H9 (cell line): ENCODE data around the gene B3GNT5. TPM values are rescaled to one million over a fixed set of nuclear protein-coding genes. Genes with fewer than 3 reads are reported as not detected.

Experiments
- DNase-seq: peaks from one replicate; pipeline ENCODE4 v3.0.0-alpha.2; 2017
- H2AFZ ChIP-seq: one replicate; pipeline ENCODE4 v1.6.1; 2013; ENCODE audit warnings: mild to moderate bottlenecking, low read length, control low read depth, moderate library complexity
- H2AK5ac ChIP-seq: 2 replicates; pipeline ENCODE4 v1.6.1; 2013; ENCODE audit warnings: low read length, control low read depth, mixed read lengths; ENCODE audit not compliant: insufficient read length
- H2BK120ac ChIP-seq: one replicate; pipeline ENCODE4 v1.6.1; 2013; ENCODE audit warnings: low read depth, mild to moderate bottlenecking, low read length, control low read depth, inconsistent platforms; ENCODE audit not compliant: poor library complexity, severe bottlenecking
- H2BK12ac ChIP-seq: 2 replicates; pipeline ENCODE4 v1.6.1; 2013; ENCODE audit warnings: low read length, control low read depth, mixed read lengths, low read depth; ENCODE audit not compliant: insufficient read length
- H2BK15ac ChIP-seq: 2 replicates; pipeline ENCODE4 v1.6.1; 2013; ENCODE audit warnings: low read depth, low read length, control low read depth
- H2BK20ac ChIP-seq: one replicate; pipeline ENCODE4 v1.6.1; 2013; ENCODE audit warnings: low read depth, mild to moderate bottlenecking, low read length, control low read depth, inconsistent platforms; ENCODE audit not compliant: poor library complexity, severe bottlenecking
- H2BK5ac ChIP-seq: 2 replicates; pipeline ENCODE4 v1.6.1; 2013; ENCODE audit warnings: low read length, control low read depth, mixed read lengths; ENCODE audit not compliant: insufficient read length
- H3K14ac ChIP-seq: 2 replicates; pipeline ENCODE4 v1.6.1; 2013; ENCODE audit warnings: low read length, control low read depth; ENCODE audit not compliant: insufficient read depth
- H3K18ac ChIP-seq: 2 replicates; pipeline ENCODE4 v1.6.1; 2013; ENCODE audit warnings: low read depth, mild to moderate bottlenecking, mixed read lengths, low read length, control low read depth; ENCODE audit not compliant: insufficient read length
- H3K23ac ChIP-seq: 2 replicates; pipeline ENCODE4 v1.6.1; 2013; ENCODE audit warnings: low read length, control low read depth, mixed read lengths, low read depth; ENCODE audit not compliant: insufficient read length
- H3K23me2 ChIP-seq: 2 replicates; pipeline ENCODE4 v1.6.1; 2013; ENCODE audit warnings: low read depth, mild to moderate bottlenecking, mixed read lengths, low read length, control low read depth; ENCODE audit not compliant: insufficient read length, poor library complexity, severe bottlenecking
- H3K27ac ChIP-seq: 2 replicates; pipeline ENCODE4 v1.5.1; 2013; ENCODE audit warnings: low read length, control low read depth, mixed read lengths, low read depth; ENCODE audit not compliant: insufficient read length
- H3K27me3 ChIP-seq: 2 replicates; pipeline ENCODE4 v1.6.1; 2013; ENCODE audit warnings: low read length, control low read depth, inconsistent platforms; ENCODE audit not compliant: insufficient read depth
- H3K4ac ChIP-seq: 2 replicates; pipeline ENCODE4 v1.6.1; 2013; ENCODE audit warnings: low read depth, mild to moderate bottlenecking, control low read depth, inconsistent platforms, low read length, moderate library complexity
- H3K4me1 ChIP-seq: 2 replicates; pipeline ENCODE4 v1.6.1; 2013; ENCODE audit warnings: low read length, control low read depth, inconsistent platforms; ENCODE audit not compliant: insufficient read depth
- H3K4me2 ChIP-seq: 2 replicates; pipeline ENCODE4 v1.6.1; 2013; ENCODE audit warnings: low read length, control low read depth, mixed read lengths; ENCODE audit not compliant: insufficient read length, insufficient read depth
- H3K56ac ChIP-seq: 2 replicates; pipeline ENCODE4 v1.6.1; 2013; ENCODE audit warnings: low read depth, mild to moderate bottlenecking, mixed read lengths, low read length, control low read depth; ENCODE audit not compliant: insufficient read length
- H3K79me1 ChIP-seq: 2 replicates; pipeline ENCODE4 v1.6.1; 2013; ENCODE audit warnings: low read depth, mild to moderate bottlenecking, moderate library complexity, low read length, control low read depth, inconsistent platforms; ENCODE audit not compliant: insufficient read depth, poor library complexity, severe bottlenecking
- H3K79me2 ChIP-seq: 2 replicates; pipeline ENCODE4 v1.6.1; 2013; ENCODE audit warnings: low read length, control low read depth, inconsistent platforms; ENCODE audit not compliant: insufficient read depth
- H3K9ac ChIP-seq: 2 replicates; pipeline ENCODE4 v1.6.1; 2013; ENCODE audit warnings: low read length, control low read depth, mixed read lengths; ENCODE audit not compliant: insufficient read length; ENCODE audit errors: extremely low read depth
- H3K9me3 ChIP-seq: one replicate; pipeline ENCODE4 v1.6.1; 2013; ENCODE audit warnings: low read depth, low read length, inconsistent platforms; ENCODE audit not compliant: control insufficient read depth
- H3T11ph ChIP-seq: one replicate; pipeline ENCODE4 v1.6.1; 2013; ENCODE audit warnings: mild to moderate bottlenecking, low read length, control low read depth, inconsistent platforms
- H4K20me1 ChIP-seq: one replicate; pipeline ENCODE4 v1.6.1; 2013; ENCODE audit not compliant: control insufficient read depth, insufficient read length, insufficient read depth
- H4K5ac ChIP-seq: 2 replicates; pipeline ENCODE4 v1.6.1; 2013; ENCODE audit warnings: low read depth, mild to moderate bottlenecking, mixed read lengths, low read length, control low read depth; ENCODE audit not compliant: insufficient read length
- H4K8ac ChIP-seq: replicated peaks from 2 replicates; pipeline ENCODE4 v1.6.1; 2013; ENCODE audit warnings: low read length, control low read depth, mixed read lengths, low read depth; ENCODE audit not compliant: insufficient read length
- H4K91ac ChIP-seq: 2 replicates; pipeline ENCODE4 v1.6.1; 2013; ENCODE audit warnings: low read depth, mild to moderate bottlenecking, moderate library complexity, mixed read lengths, low read length, control low read depth; ENCODE audit not compliant: insufficient read length
- H3K27ac Mint-ChIP-seq, 3 experiments: 2 replicates in 2 of 3; 3 replicates in 1 of 3; pipeline ENCODE4 v1.8.0; 2020 to 2021; ENCODE audit warnings: mixed read lengths in 3 of 3, mild to moderate bottlenecking in 1 of 3, moderate library complexity in 1 of 3
- H3K27me3 Mint-ChIP-seq: 2 replicates; pipeline ENCODE4 v1.8.0; 2021; ENCODE audit warnings: low read depth, mild to moderate bottlenecking, moderate library complexity, mixed read lengths
- H3K36me3 Mint-ChIP-seq, 3 experiments: 2 replicates in 2 of 3; 3 replicates in 1 of 3; pipeline ENCODE4 v1.8.0; 2020 to 2021; ENCODE audit warnings: low read depth in 3 of 3, mixed read lengths in 3 of 3; ENCODE audit not compliant: insufficient read depth in 1 of 3
- H3K4me1 Mint-ChIP-seq, 2 experiments: 2 replicates each; pipeline ENCODE4 v1.8.0; 2020; ENCODE audit warnings: mixed read lengths in 2 of 2
- H3K4me3 Mint-ChIP-seq, 2 experiments: 2 replicates in 1 of 2; 3 replicates in 1 of 2; pipeline ENCODE4 v1.8.0; 2020 to 2021; ENCODE audit warnings: mild to moderate bottlenecking in 2 of 2, mixed read lengths in 2 of 2, moderate library complexity in 1 of 2
- H3K9me3 Mint-ChIP-seq, 2 experiments: 2 replicates in 1 of 2; 3 replicates in 1 of 2; pipeline ENCODE4 v1.8.0; 2020; ENCODE audit warnings: mild to moderate bottlenecking in 2 of 2, mixed read lengths in 2 of 2, moderate library complexity in 1 of 2
- WGBS: extraction: QIAGEN DNeasy Blood & Tissue Kit; methylation state at CpG from one replicate; pipeline ENCODE4 v1.1.7; 2013; ENCODE audit warnings: missing lambda C conversion rate, low lambda C conversion rate, mixed read lengths; ENCODE audit not compliant: insufficient read length; ENCODE audit errors: extremely low coverage; 5-methylcytosine and 5-hydroxymethylcytosine counted together
- total RNA-seq: library from RNA; stranded (reverse); gene quantifications from 2 replicates; pipeline ENCODE4 v1.2.1, GENCODE V29; 2021
- TF ChIP-seq, protein P1 (sequence below): fragments of 200-600 bp; sonication (generic); conservative IDR thresholded peaks from 3 replicates; pipeline ENCODE4 v1.8.0; 2021; ENCODE audit warnings: antibody characterized with exemption, mild to moderate bottlenecking

Gene B3GNT5
- total RNA-seq, 1 experiment from 2014 or later: 7.3 TPM

- 0 out of 2 replicates have a peak, but pooled peaks cover 3% of the 10 kb centered on the region for H3K4me1 ChIP-seq
- no peak overlapping the region for H3K23ac ChIP-seq
- no peaks in the 10 kb centered on the region for H3K23me2 ChIP-seq
- no peak overlapping the region for H3K4ac ChIP-seq
- H2BK12ac ChIP-seq: no peak overlapping the region
- no peak overlapping the region for H4K8ac ChIP-seq
- H3K27me3 Mint-ChIP-seq: no peaks in the 10 kb centered on the region
- no peak overlapping the region for H3K56ac ChIP-seq
- H4K20me1 ChIP-seq: no peaks in the 10 kb centered on the region
- peaks cover 0 to 7% of the 10 kb centered on the region in 2 experiments; a peak in 3 of 5 replicates for H3K9me3 Mint-ChIP-seq
- no peak overlapping the region for H2AFZ ChIP-seq
- H3K9ac ChIP-seq: no peak overlapping the region
- no peak overlapping the region for H2BK15ac ChIP-seq
- H2BK20ac ChIP-seq: no peak overlapping the region
- no peak overlapping the region for H3K14ac ChIP-seq
- DNase-seq: no peak
- H3K27ac Mint-ChIP-seq: no peak overlapping the region
- H3K27me3 ChIP-seq: no peaks in the 10 kb centered on the region
- H3T11ph ChIP-seq: no peak overlapping the region
- no peak overlapping the region for H2BK5ac ChIP-seq
- H4K91ac ChIP-seq: no peak overlapping the region
- TF ChIP-seq, protein P1, sequence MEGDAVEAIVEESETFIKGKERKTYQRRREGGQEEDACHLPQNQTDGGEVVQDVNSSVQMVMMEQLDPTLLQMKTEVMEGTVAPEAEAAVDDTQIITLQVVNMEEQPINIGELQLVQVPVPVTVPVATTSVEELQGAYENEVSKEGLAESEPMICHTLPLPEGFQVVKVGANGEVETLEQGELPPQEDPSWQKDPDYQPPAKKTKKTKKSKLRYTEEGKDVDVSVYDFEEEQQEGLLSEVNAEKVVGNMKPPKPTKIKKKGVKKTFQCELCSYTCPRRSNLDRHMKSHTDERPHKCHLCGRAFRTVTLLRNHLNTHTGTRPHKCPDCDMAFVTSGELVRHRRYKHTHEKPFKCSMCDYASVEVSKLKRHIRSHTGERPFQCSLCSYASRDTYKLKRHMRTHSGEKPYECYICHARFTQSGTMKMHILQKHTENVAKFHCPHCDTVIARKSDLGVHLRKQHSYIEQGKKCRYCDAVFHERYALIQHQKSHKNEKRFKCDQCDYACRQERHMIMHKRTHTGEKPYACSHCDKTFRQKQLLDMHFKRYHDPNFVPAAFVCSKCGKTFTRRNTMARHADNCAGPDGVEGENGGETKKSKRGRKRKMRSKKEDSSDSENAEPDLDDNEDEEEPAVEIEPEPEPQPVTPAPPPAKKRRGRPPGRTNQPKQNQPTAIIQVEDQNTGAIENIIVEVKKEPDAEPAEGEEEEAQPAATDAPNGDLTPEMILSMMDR: no peak
- H3K4me1 Mint-ChIP-seq: peaks cover 3 to 7% of the 10 kb centered on the region in 2 experiments
- no peak overlapping the region for H3K27ac ChIP-seq
- H3K4me3 Mint-ChIP-seq: no peak overlapping the region
- H3K79me2 ChIP-seq: no peaks in the 10 kb centered on the region
- H2BK120ac ChIP-seq: no peak overlapping the region
- H2AK5ac ChIP-seq: no peak overlapping the region
- H3K18ac ChIP-seq: no peak overlapping the region
- no peaks in the 10 kb centered on the region for H3K79me1 ChIP-seq
- H3K4me2 ChIP-seq: no peak overlapping the region
- H3K9me3 ChIP-seq: no peaks in the 10 kb centered on the region
- no CpG with 5 or more reads among the region's 7 CpGs for WGBS
- H4K5ac ChIP-seq: no peak overlapping the region
- H3K36me3 Mint-ChIP-seq: peaks cover 0 to 6% (median 2%) of the 10 kb centered on the region in 3 experiments; a peak in 3 of 7 replicates
These were observed 40.5 kb upstream of the B3GNT5 start for GRCh38 chr3:183212565-183212964.
